ENCODE measurements around the gene SAT1.

Gene SAT1

GRCh38 chrX:23820235-23820782, 37.3 kb downstream of the SAT1 start:
- no peak for TF ChIP-seq CTCF (IDR thresholded peaks at IDR 0.05; ENCODE audit: low read depth, low read length)

GRCh38 chrX:23821847-23822246, 38.9 kb downstream of the SAT1 start:
- H3K4me3 ChIP-seq (ENCODE audit: low read depth, low read length) = no peak overlapping the region
- no peak for TF ChIP-seq CTCF (IDR thresholded peaks at IDR 0.05; ENCODE audit: low read depth, low read length)

More at GRCh38 chrX:23820235-23820782, 37.3 kb downstream of the SAT1 start:
- H3K4me3 ChIP-seq (ENCODE audit: low read depth, low read length) = no peak overlapping the region

- TF ChIP-seq CTCF (IDR thresholded peaks at IDR 0.05; ENCODE audit: low read depth, low read length) = no peak
- no peak overlapping the region for H3K4me3 ChIP-seq (ENCODE audit: low read depth, low read length)
These were observed 39.4 kb downstream of the SAT1 start for GRCh38 chrX:23822397-23822796.

- no peak overlapping the region for H3K4me3 ChIP-seq (ENCODE audit: low read depth, low read length)
- TF ChIP-seq CTCF (IDR thresholded peaks at IDR 0.05; ENCODE audit: low read depth, low read length) = no peak
These were observed 39.9 kb downstream of the SAT1 start for GRCh38 chrX:23822841-23823240.

GRCh38 chrX:23825675-23826074, 42.7 kb downstream of the SAT1 start:
- no peak for TF ChIP-seq CTCF (IDR thresholded peaks at IDR 0.05; ENCODE audit: low read depth, low read length)
- H3K4me3 ChIP-seq (ENCODE audit: low read depth, low read length) = no peak overlapping the region

- no peak overlapping the region for H3K4me3 ChIP-seq (ENCODE audit: low read depth, low read length)
These were observed 43.2 kb downstream of the SAT1 start for GRCh38 chrX:23826216-23826615.

GRCh38 chrX:23826653-23827052, 43.7 kb downstream of the SAT1 start:
- TF ChIP-seq CTCF (IDR thresholded peaks at IDR 0.05; ENCODE audit: low read depth, low read length) = no peak
- H3K4me3 ChIP-seq (ENCODE audit: low read depth, low read length) = no peak overlapping the region

More at GRCh38 chrX:23826216-23826615, 43.2 kb downstream of the SAT1 start:
- no peak for TF ChIP-seq CTCF (IDR thresholded peaks at IDR 0.05; ENCODE audit: low read depth, low read length)

Measured in WI38 (cell line).